ENCODE measurements around the gene TNIK. TPM values are rescaled to one million over a fixed set of nuclear protein-coding genes. Genes with fewer than 3 reads are reported as not detected.

The TNIK gene
- total and polyA plus RNA-seq, 2 of the 13 experiments (the other 11 are each of a cell fraction or from before 2014, with no cell fraction given): 0.15 to 0.22 TPM

GRCh38 chr3:171044835-171045793 lies 415.1 kb downstream of the TNIK start (continued):
- TF ChIP-seq ZXDC (CRISPR knock-in tag; IDR thresholded peaks at IDR 0.05) (no peak), SOX6 (IDR thresholded peaks at IDR 0.05) (no peak), SOX6 (CRISPR knock-in tag; IDR thresholded peaks at IDR 0.05) (peak; percentile 100), FUBP1 (CRISPR knock-in tag; IDR thresholded peaks at IDR 0.05; ENCODE audit: borderline replicate concordance) (no peak; the same call in 1 of the 2 replicates), ZNF550 (CRISPR knock-in tag; IDR thresholded peaks at IDR 0.05; ENCODE audit: borderline replicate concordance) (no peak), ZNF225 (CRISPR knock-in tag; IDR thresholded peaks at IDR 0.05) (no peak; the same call in 1 of the 2 replicates), MTF1 (CRISPR knock-in tag; IDR thresholded peaks at IDR 0.05) (no peak), ZNF501 (CRISPR knock-in tag; IDR thresholded peaks at IDR 0.05) (peak; percentile 43; the same call in 1 of the 2 replicates), ZNF263 (CRISPR knock-in tag; IDR thresholded peaks at IDR 0.05) (no peak), ZNF562 (CRISPR knock-in tag; IDR thresholded peaks at IDR 0.05; ENCODE audit: borderline replicate concordance) (0 out of 2 replicates have a peak, but pooled peaks have one; percentile 44), FOXK2 (IDR thresholded peaks at IDR 0.05) (peak; percentile 95), ZBTB7A (CRISPR knock-in tag; IDR thresholded peaks at IDR 0.05) (no peak), ARID2 (CRISPR knock-in tag; IDR thresholded peaks at IDR 0.05; ENCODE audit: borderline replicate concordance) (peak; percentile 71; the same call in 1 of the 2 replicates), ZNF563 (CRISPR knock-in tag; IDR thresholded peaks at IDR 0.05) (0 out of 2 replicates have a peak, but pooled peaks have one; percentile 16), ZNF281 (CRISPR knock-in tag; IDR thresholded peaks at IDR 0.05; ENCODE audit: borderline replicate concordance) (peak; percentile 86; the same call in 1 of the 2 replicates), NFE2L1 (CRISPR knock-in tag; IDR thresholded peaks at IDR 0.05; ENCODE audit: borderline replicate concordance) (no peak), JARID2 (CRISPR knock-in tag; IDR thresholded peaks at IDR 0.05; ENCODE audit: insufficient replicate concordance) (peak; percentile 73), LBX2 (CRISPR knock-in tag; IDR thresholded peaks at IDR 0.05; ENCODE audit: borderline replicate concordance) (no peak), NR3C1 (CRISPR knock-in tag; IDR thresholded peaks at IDR 0.05) (no peak), ZNF552 (CRISPR knock-in tag; IDR thresholded peaks at IDR 0.05; ENCODE audit: borderline replicate concordance) (no peak), CREM (IDR thresholded peaks at IDR 0.05) (peak; percentile 96), CREM (CRISPR knock-in tag; IDR thresholded peaks at IDR 0.05) (no peak)

All from HepG2 (cell line).